Fibroblast of skin of right biceps (primary cell): ENCODE measurements around the gene TUBGCP3.
"Not testable (repeated sequence)": the region's sequence is repeated elsewhere in the genome, so short reads cannot be mapped to it uniquely, and the experiment has no call there.

Experiments
- DNase-seq: peaks from one replicate; pipeline ENCODE4 v3.0.0-alpha.2; 2013

Gene TUBGCP3

DNA sequence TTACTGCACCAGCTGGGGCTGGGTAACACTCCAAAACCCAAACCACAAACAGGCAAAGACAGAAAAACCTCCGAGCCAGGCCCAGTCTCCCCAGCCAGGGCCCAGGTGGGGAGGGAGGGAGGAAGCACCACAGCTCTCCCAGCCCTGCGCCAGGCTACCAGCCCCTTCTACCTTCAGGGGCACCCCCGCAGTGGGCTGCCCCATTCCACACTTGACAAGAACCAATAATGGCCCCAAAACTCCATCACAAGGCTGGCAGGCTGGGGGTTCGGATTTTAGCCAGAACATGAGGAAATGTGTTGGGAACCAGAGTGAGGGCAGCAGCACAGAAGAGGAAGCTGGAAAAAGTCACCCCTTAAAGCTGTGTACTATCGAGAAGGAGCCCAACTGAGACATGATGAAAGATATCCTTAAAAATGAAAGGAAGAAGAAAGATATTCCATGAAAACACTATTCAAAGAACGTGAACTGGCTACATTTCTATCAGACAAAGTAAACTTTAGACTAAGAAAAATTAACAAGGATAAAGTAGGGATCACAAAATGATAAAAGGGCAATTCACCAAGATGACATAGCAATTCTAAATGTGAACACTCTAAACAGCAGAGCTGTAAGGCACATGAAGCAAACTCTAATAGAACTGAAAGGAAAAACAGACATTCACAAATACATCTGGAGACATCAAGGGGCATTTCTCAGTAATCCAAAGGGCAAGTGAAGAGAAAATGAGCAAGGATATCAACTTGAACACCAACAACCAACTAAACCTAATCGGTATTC, 12.9 kb downstream of the TUBGCP3 start:
- DNase-seq = no peak

DNA sequence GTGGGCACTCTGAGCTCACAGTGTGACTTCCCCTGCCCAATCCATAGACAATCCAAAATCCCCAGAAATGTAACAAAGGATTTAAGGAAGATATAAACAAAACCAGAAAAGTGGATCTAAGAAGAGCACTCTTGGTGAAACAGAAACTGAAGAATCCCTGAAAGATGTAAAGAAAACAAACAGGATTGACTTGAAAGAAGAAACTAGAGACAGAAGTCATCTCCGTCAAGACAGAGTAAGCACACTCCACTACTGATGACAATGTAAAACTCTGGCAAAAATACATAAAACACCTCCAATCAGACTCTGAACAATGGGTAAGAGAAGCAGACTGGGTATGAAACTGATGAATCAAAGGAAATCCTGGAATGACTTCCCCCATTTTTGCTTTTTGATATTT, 13.5 kb downstream of the TUBGCP3 start:
- DNase-seq = no peak

DNA sequence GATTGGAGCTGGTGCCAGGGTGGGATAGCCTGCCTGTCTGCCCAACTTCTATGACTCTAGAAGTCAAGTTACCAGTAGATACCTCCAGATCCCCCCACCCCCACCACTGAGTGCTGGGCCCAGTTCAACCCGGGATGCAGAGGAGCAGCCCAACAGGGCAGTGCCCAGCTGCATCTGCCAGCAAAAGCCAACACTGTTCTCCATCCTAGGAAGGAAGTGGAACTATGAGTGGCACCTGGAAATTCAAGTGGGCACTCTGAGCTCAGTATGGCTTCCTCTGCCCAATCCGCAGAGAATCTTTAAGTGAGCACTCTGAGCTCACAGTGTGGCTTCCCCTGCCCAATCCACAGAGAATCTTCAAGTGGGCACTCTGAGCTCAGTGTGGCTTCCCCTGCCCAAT, 14.2 kb downstream of the TUBGCP3 start:
- no peak for DNase-seq

DNA sequence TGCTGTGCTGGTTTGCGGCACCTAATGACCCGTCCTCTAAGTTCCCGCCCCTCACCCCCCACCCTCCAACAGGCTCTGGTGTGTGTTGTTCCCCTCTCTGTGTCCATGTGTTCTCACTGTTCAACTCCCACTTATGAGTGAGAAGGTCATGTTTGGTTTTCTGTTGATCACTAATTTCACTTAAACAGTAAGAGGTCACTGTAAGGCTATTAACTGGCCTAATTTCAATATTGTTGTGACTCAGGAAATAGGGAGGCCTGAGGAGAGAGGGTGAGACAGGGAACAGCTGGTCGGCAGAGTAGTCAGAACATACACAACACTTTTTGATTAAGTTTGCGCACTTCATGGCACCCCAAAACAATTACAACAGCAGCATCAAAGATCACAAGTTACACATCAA, 15.6 kb downstream of the TUBGCP3 start:
- no peak for DNase-seq

DNA sequence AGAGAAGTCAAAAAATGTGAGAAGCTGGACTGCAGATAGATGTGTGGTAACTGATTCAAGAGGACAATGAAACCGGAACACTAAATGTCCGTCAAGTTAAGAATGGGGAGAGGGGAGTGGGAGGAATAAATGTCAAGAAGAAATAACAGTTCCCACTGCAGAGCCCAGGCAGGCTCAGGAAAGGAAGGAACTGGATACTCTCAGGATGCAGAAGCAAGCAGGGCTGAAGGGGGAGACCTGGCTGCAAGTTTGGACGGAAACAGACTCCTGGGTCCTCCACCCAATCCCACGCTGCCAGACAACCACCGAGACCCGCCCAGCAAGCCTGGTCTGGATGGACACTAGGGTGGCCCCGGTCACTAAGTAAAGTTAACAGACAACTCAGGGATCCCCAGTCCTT, 18.1 kb downstream of the TUBGCP3 start:
- no peak for DNase-seq

DNA sequence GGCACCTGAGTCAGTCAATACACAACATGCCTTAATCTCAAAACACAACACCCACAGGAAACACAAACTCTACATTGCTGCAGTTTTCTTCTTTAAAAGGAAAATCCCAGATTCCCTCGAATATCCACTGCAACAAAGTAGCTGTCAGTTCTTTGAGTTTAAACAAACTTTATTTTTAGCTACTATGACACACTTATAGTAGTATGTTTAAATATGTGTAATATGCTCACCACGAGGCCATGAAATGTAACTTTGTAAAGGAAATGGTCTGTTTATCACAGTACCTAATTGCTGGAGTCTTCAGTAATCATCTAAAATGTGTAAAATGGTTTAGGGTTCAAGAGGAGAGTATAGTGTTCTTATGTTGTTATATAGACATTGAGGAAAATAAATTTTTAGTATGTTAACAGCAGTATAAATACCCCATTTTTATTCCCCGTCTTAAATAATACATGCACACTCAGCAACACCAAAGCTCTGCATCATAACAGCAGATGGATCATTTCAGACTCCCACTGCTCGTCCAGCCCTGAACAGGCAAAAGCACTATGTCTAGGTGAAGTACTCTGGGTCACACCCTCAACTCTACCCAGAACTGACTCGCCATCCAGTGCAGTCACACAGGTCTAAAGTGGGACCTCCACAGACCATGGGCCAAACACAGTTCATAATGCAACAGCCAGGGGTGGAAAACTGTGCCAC, 20.6 kb downstream of the TUBGCP3 start:
- peak; percentile 45 for DNase-seq

DNA sequence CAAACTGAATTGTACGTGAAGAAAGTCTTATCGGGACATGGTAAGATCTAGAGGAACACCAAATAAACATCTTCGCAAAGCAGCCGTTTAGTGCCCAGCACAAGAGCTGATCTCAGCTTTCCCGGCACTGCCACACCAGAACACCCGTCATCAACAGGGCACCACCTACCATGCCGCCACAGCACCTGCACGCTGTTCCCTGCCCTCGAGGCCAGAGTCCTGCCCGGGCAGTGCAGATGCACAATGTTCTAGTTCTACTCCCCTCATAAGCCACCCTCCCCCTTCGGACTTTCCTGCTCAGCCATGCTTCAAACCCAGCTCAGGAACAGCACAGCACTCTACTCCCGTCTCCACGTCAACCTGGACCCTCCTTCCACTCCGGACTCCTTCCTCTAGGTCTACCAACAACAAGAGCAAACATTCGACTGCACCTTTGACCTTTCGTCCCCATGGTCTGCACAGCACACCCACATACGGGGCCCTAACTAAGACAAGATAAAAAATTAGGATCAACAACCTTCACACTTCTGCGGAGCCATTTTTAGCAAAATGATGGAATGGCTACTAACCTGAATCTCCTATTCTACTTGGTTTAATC, 25.1 kb downstream of the TUBGCP3 start:
- no peak for DNase-seq

DNA sequence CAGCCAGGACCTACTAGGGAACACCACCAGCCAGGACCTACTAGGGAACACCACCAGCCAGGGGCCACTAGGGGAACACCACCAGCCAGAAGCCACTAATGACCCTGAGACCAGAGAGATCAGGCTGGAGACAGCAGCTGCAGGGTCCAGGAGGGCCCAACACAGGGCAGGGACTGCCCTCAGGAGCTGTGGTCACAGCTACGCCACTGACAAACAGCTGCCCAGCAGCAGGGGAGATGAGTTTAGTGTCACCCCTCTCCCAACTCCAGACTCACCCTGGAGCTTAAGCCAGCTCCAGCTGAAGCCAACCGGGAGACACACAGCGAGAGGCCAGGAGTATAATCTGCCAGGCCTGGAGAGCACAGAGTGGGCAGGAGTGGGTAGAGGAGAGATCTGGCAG, 25.7 kb downstream of the TUBGCP3 start:
- DNase-seq = no peak

DNA sequence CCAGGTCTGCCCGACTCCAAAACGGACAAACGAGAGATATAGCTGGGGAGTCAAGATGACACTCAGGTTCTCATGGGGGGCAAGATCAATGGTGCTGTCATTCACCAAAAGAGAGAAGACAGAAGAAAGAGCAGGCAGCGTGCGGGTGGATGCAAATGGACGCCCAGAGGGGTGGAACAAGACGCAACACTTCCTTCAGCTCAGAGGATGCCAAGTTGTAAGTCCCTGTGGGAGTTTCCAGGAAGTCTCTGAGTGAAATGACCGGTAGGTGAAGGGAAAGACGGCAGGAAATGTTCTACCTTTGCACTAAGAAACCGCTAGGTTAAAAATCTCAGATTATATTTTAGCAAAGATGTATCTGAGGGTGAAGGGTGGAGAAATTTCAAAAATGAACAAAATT, 26.5 kb downstream of the TUBGCP3 start:
- no peak for DNase-seq

DNA sequence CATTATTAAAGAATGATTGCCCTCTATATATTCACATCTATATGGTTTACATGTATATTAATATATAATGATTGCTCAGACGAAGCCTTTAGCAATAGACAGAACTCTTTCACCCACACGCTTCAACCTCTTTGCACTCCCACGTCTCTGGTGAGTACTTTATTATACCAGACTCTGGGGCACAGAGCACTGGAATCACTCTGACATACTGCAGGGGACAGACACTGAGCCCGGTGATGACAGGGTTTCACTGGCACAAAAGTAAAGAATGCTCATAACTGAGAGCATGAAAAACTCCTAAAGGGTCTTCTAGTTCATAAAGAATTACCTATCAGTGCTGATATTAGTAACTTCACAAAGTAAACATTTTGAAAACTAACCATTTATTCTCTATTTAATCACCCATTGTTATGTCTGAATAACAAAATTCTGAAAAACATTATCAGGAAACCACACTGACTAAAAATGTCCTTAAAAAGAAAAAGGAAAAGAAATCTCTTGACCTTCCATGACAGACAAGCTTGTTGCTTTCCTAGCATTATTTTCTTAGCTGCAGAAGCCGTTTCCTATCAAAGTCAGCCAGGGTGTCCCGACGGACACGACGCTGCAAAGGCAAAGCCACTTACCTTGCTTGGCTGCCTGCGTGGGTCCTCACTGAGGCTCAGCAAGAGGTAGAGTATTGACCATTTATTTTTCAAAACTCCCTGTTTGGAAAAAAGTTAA, 29.1 kb downstream of the TUBGCP3 start:
- DNase-seq = no peak

DNA sequence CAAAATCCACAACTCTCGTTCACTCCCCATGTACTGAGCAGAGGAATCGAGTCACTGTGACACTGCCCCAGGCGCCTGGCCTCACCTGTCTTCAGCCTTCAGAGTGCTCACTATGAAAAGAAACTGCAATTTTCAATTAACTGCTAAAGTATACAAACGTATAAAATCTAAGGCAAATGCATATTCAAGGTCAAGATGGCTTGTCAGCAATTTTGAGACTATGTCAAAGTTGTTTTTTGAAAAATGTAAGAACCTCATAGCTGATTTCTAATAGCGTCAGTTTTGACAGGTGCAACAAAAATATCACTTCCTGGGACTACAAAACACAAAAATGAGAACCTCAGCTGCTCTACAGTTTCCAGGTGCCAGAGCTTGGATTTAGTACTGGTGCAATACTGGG, 31.4 kb downstream of the TUBGCP3 start:
- no peak for DNase-seq

DNA sequence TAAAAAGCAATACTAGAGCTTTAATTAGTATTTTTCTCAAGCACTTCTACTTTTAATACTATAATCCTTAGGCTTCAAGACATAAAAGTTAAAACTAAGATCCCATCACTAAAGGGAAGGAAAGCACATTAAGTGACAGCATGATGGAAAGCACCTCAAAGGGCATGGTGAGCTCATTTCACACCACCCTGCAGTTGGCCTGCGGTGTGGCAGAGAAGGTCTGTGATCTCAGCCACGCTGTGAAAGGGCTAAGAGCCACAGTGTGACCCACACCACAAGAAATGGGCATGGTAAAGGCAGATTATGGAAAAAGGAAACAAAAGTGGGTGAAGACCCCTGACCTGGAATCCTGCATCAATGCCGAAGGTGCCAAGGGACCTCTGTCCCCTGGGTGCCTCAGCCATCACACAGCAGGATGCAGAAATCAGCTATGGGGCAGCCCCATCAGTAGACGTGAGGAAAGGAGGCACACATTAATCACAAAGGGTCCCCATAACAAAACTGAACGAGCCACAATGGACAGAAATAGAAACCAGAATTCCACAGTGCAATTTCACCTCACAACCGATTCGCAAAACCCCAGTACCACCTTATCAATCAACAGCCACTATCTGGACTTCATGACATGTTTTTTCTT, 33.6 kb downstream of the TUBGCP3 start:
- no peak for DNase-seq

DNA sequence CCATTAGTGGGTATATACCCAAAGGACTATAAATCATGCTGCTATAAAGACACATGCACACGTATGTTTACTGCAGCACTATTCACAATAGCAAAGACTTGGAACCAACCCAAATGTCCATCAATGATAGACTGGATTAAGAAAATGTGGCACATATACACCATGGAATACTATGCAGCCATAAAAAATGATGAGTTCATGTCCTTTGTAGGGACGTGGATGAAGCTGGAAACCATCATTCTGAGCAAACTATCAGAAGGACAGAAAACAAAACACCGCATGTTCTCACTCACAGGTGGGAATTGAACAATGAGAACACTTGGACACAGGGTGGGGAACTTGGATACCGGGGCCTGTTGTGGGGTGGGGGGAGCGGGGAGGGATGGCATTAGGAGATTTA, 39.0 kb downstream of the TUBGCP3 start:
- DNase-seq = not testable (repeated sequence)

DNA sequence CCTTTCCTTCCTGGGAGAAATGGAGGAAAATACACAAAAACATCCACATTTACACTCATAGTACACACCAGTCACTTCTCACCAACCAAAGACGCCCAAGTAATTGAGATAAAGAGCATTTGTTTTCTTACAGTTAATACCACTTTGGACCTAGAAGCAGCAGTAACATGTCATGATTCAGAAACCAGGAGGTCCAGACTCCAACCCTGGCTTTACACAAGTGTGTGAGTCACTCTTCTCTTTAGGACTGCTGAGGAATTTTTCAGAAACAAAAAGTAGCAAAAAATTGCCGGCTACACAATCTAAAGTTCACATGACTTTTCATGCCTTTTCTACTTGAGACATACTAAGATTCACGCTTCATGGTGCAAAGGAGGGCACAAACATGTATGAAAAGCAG, 42.1 kb downstream of the TUBGCP3 start:
- DNase-seq = peak; percentile 59

DNA sequence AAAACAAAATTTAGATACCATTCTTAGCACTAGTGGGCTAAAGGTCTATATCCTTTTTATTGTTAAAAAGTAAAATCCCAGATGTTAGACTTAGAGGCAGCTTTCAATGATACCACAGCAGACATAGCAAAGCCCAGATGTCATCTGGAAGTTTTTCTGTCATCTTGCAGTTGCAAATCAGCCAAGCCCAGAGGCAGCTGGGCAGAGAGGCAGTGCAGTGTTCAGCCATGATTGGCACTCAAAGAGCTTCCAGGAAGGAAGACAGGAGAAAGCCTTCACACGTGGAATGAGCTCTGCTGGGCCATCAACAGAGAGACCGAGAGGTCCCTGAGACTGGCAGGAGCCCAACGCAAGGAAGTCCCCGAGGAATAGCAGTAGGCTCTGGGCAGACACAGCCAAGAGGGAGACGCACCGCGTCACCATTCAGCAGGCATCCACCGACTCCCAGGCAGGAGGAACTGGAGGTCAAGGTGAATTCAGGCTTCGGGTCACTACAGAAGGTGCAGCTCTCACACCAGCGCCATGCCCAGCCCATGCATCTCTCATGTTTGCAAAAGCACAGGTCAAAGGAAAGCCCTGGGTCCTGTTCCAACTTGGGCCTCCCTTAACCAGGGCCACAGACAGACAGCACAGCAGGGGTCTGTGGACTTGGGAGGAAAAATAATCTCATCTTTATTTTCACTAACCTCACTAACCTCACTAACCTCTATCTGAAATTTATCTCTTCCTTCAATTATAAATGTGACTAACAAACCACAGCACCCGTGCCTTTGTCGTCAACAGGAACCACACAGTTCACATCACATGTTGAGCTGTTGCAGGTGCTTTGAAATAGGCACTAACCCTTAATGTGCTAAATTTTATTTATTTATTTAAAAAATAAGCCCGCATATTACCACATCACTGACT, 54.9 kb downstream of the TUBGCP3 start:
- DNase-seq = no peak

DNA sequence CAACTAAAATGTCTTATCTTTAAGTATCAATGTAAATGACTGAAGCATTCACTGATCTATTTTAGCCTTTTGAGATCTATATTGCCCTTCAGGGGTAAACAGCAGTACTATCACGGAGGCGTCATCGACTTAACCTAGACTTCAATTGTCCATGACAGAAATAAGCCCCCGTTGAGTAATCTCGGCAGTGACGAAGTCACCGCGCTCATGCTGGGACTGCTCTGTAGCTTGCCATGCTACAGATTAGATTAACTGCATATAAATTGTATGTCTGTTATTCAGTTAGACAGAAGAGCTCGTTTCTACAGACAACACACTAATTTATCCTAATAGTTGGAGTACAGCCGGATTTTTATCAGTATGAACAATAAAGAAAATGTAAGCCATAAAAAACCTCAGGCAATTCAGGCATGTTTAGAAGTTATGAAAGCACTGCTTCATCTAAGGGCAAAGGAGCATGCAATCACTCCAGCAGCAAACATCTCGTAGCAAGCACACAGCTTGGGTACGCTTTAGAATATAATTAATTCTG, 56.6 kb downstream of the TUBGCP3 start:
- no peak for DNase-seq

DNA sequence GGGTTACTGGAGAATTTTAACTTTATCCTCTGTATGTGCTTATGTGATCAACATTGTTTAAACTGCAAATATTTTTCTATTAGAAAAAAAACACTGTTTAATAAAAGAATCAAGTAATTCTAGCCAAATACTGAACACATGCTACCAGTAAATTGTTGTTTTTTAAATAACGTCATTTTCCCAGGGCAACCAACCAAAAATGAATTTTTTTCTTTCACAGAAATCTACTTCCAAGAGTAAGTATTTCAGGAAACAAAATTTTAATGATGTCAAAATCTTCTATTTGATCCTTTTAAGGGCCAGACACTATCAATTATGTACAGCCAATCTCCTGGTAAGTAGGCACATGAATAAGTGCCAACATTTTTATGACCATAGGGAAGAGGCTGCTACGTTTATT, 57.1 kb downstream of the TUBGCP3 start:
- no peak for DNase-seq

DNA sequence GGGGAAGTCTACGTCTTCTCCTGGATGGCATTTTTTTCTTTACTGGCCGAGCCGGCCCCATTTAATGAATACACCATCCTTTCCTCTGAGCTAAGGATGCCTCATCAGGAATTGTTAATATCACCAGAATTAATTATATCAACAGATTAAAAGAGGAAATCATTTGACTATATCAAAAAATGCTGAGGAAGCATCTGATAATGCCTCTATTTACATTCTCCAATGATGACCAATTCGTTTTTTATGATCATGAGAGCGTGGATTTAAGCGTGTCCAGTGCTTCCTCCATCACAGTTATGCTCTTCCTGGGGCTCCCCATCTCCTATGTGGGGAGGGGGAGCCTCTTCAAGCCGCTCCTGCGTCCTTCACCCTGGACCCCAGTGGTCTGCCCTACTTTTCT, 58.7 kb downstream of the TUBGCP3 start:
- no peak for DNase-seq

DNA sequence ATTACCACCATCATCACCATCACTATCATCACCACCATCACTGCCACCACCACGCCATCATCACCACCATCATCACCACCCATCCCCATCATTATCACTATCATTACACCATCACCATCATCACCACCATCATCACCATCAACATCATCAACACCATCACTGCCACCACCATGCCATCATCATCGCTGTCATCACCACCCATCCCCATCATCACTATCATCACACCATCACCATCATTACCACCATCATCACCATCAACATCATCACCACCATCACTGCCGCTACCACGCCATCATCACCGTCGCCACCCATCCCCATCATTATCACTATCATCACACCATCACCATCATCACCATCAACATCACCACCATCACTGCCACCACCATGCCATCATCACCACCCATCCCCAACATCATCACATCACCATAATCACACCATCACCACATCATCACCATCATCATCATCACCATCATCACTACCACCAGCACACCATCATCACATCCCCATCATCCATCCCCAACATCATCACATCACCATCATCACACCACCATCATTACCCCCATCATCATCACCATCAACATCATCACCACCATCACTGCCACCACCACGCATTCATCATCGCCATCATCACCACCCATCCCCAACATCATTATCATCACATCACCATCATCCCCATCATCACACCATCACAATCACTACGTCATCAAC, 61.7 kb downstream of the TUBGCP3 start:
- no peak for DNase-seq

DNA sequence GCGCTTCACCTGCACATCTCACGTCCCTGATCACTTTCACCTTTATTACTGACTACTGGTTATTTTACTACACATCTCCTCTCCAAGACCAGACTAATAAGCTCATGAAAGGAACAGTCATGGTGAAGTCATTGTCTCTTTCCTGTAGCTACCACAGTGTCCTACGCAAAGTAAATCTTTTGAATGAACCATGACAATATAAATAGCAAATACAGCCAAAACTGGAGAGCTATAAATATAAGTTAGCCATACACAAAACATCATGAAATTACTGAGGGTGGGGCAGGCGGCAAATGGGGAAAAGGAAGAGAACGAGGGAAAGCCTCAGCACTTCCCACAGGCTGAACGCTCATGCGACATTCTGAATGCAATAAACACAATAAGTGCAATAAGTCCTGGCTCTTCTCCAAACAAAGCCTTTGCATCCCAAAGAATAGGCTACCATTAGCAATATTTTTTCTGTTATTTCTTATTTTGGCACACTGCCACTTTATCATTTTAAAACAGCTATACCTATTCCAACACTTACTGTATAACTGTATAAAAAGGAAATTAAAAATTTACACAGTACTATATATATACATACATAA, 62.5 kb downstream of the TUBGCP3 start:
- DNase-seq = no peak

DNA sequence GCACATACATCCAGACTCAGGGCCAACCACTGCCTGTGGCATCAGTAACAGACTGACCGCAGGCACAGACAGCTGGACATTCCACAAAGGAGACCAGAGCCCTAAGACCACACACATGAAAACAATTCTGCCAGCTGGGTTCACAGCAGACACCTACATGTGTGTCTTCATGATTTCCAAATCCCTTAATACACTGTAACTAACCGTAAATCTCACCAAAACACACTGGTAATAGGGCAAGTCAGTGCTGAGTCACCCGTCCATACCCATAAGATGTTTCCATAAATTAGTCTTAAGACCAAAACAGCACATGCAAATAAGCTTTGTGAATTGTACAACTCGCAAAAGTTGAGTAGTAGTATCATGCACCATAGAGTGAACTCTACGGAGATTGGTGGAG, 65.4 kb downstream of the TUBGCP3 start:
- DNase-seq = peak; percentile 7
